ENCODE data around the gene TMEM175.

TMEM175 gene

GRCh38 chr4:931960-932712 lies at the start of gene TMEM175, which contains the start of gene GAK:
TMEM175 (plus strand) TSS chr4:932460; CDS start chr4:947740, 15,280 bp downstream.
GAK (minus strand) TSS chr4:932316; CDS start chr4:932187, 129 bp downstream.
- H3K4me1 Mint-ChIP-seq (ENCODE audit: low read depth): peaks cover 47% of the 10 kb centered on the region

GRCh38 chr4:882646-883045 lies 49.6 kb upstream of the TMEM175 start:
- H3K9me3 Mint-ChIP-seq (ENCODE audit: low read depth): no peaks in the 10 kb centered on the region
- H3K36me3 Mint-ChIP-seq: peaks cover 12% of the 10 kb centered on the region
- H3K4me3 Mint-ChIP-seq: no peak overlapping the region
- H3K4me1 Mint-ChIP-seq (ENCODE audit: low read depth): peaks cover 28% of the 10 kb centered on the region
- no peaks in the 10 kb centered on the region for H3K27me3 Mint-ChIP-seq
- H3K27ac Mint-ChIP-seq: no peak overlapping the region

More at GRCh38 chr4:931960-932712, at the start of gene TMEM175, which contains the start of gene GAK:
- Mint-ChIP-seq H3K4me3 (peak within 1 kb of the TSS; percentile 98), H3K27me3 (no peaks in the 10 kb centered on the region), H3K36me3 (peaks cover 3% of the 10 kb centered on the region), H3K9me3 (ENCODE audit: low read depth) (no peaks in the 10 kb centered on the region), H3K27ac (peak within 1 kb of the TSS; percentile 98)

- Mint-ChIP-seq H3K9me3 (ENCODE audit: low read depth) (no peaks in the 10 kb centered on the region), H3K36me3 (peaks cover 12% of the 10 kb centered on the region), H3K4me1 (ENCODE audit: low read depth) (peaks cover 21% of the 10 kb centered on the region), H3K27ac (no peak overlapping the region), H3K4me3 (no peak overlapping the region), H3K27me3 (no peaks in the 10 kb centered on the region)
These were observed 48.7 kb upstream of the TMEM175 start for GRCh38 chr4:883377-884095.

- peaks cover 10% of the 10 kb centered on the region for H3K36me3 Mint-ChIP-seq
- H3K9me3 Mint-ChIP-seq (ENCODE audit: low read depth): no peaks in the 10 kb centered on the region
- peaks cover 13% of the 10 kb centered on the region for H3K4me1 Mint-ChIP-seq (ENCODE audit: low read depth)
- no peaks in the 10 kb centered on the region for H3K27me3 Mint-ChIP-seq
- H3K4me3 Mint-ChIP-seq: no peak overlapping the region
- H3K27ac Mint-ChIP-seq: no peak overlapping the region
These were observed 48.0 kb upstream of the TMEM175 start for GRCh38 chr4:884259-884658.

GRCh38 chr4:884896-885295 lies 47.4 kb upstream of the TMEM175 start:
- Mint-ChIP-seq H3K9me3 (ENCODE audit: low read depth) (no peaks in the 10 kb centered on the region), H3K4me3 (no peak overlapping the region), H3K27ac (no peak overlapping the region), H3K36me3 (peaks cover 5% of the 10 kb centered on the region), H3K4me1 (ENCODE audit: low read depth) (peaks cover 7% of the 10 kb centered on the region), H3K27me3 (no peaks in the 10 kb centered on the region)

GRCh38 chr4:885353-885752 lies 46.9 kb upstream of the TMEM175 start:
- Mint-ChIP-seq H3K27me3 (no peaks in the 10 kb centered on the region), H3K36me3 (peaks cover 5% of the 10 kb centered on the region), H3K27ac (no peak overlapping the region)

GRCh38 chr4:886244-886643 lies 46.0 kb upstream of the TMEM175 start:
- H3K27me3 Mint-ChIP-seq: no peaks in the 10 kb centered on the region
- H3K9me3 Mint-ChIP-seq (ENCODE audit: low read depth): no peaks in the 10 kb centered on the region
- no peak overlapping the region for H3K27ac Mint-ChIP-seq
- no peak overlapping the region for H3K4me3 Mint-ChIP-seq
- peaks cover 5% of the 10 kb centered on the region for H3K36me3 Mint-ChIP-seq
- no peaks in the 10 kb centered on the region for H3K4me1 Mint-ChIP-seq (ENCODE audit: low read depth)

More at GRCh38 chr4:885353-885752, 46.9 kb upstream of the TMEM175 start:
- Mint-ChIP-seq H3K4me3 (no peak overlapping the region), H3K9me3 (ENCODE audit: low read depth) (no peaks in the 10 kb centered on the region), H3K4me1 (ENCODE audit: low read depth) (peaks cover 3% of the 10 kb centered on the region)

GRCh38 chr4:887034-887763 lies 45.1 kb upstream of the TMEM175 start:
- Mint-ChIP-seq H3K27me3 (no peaks in the 10 kb centered on the region), H3K27ac (no peak overlapping the region), H3K4me1 (ENCODE audit: low read depth) (no peaks in the 10 kb centered on the region), H3K4me3 (no peak overlapping the region), H3K36me3 (peaks cover 5% of the 10 kb centered on the region), H3K9me3 (ENCODE audit: low read depth) (no peaks in the 10 kb centered on the region)

- Mint-ChIP-seq H3K9me3 (ENCODE audit: low read depth) (no peaks in the 10 kb centered on the region), H3K4me3 (no peak overlapping the region), H3K27me3 (no peaks in the 10 kb centered on the region), H3K36me3 (peaks cover 5% of the 10 kb centered on the region), H3K4me1 (ENCODE audit: low read depth) (no peaks in the 10 kb centered on the region), H3K27ac (no peak overlapping the region)
These were observed 44.2 kb upstream of the TMEM175 start for GRCh38 chr4:888029-888428.

- no peaks in the 10 kb centered on the region for H3K4me1 Mint-ChIP-seq (ENCODE audit: low read depth)
- H3K27ac Mint-ChIP-seq: no peak overlapping the region
- peaks cover 5% of the 10 kb centered on the region for H3K36me3 Mint-ChIP-seq
- H3K4me3 Mint-ChIP-seq: no peak overlapping the region
- H3K27me3 Mint-ChIP-seq: no peaks in the 10 kb centered on the region
- H3K9me3 Mint-ChIP-seq (ENCODE audit: low read depth): no peaks in the 10 kb centered on the region
These were observed 42.7 kb upstream of the TMEM175 start for GRCh38 chr4:889516-889915.

GRCh38 chr4:890036-890695 lies 42.1 kb upstream of the TMEM175 start:
- no peaks in the 10 kb centered on the region for H3K27me3 Mint-ChIP-seq
- H3K4me1 Mint-ChIP-seq (ENCODE audit: low read depth): no peaks in the 10 kb centered on the region
- H3K4me3 Mint-ChIP-seq: no peak overlapping the region
- no peaks in the 10 kb centered on the region for H3K9me3 Mint-ChIP-seq (ENCODE audit: low read depth)
- H3K27ac Mint-ChIP-seq: no peak overlapping the region
- peaks cover 5% of the 10 kb centered on the region for H3K36me3 Mint-ChIP-seq

- no peaks in the 10 kb centered on the region for H3K4me1 Mint-ChIP-seq (ENCODE audit: low read depth)
- H3K36me3 Mint-ChIP-seq: peaks cover 5% of the 10 kb centered on the region
These were observed 40.5 kb upstream of the TMEM175 start for GRCh38 chr4:891747-892146.

GRCh38 chr4:892780-893179 lies 39.5 kb upstream of the TMEM175 start:
- no peaks in the 10 kb centered on the region for H3K9me3 Mint-ChIP-seq (ENCODE audit: low read depth)
- H3K27me3 Mint-ChIP-seq: no peaks in the 10 kb centered on the region
- no peak overlapping the region for H3K27ac Mint-ChIP-seq
- H3K4me3 Mint-ChIP-seq: no peak overlapping the region
- peaks cover 1% of the 10 kb centered on the region for H3K36me3 Mint-ChIP-seq
- no peaks in the 10 kb centered on the region for H3K4me1 Mint-ChIP-seq (ENCODE audit: low read depth)

More at GRCh38 chr4:891747-892146, 40.5 kb upstream of the TMEM175 start:
- Mint-ChIP-seq H3K27me3 (no peaks in the 10 kb centered on the region), H3K27ac (no peak overlapping the region), H3K4me3 (no peak overlapping the region), H3K9me3 (ENCODE audit: low read depth) (no peaks in the 10 kb centered on the region)

GRCh38 chr4:893276-893994 lies 38.8 kb upstream of the TMEM175 start:
- H3K27me3 Mint-ChIP-seq: no peaks in the 10 kb centered on the region
- no peaks in the 10 kb centered on the region for H3K36me3 Mint-ChIP-seq
- H3K27ac Mint-ChIP-seq: no peak overlapping the region

More at GRCh38 chr4:893276-893994, 38.8 kb upstream of the TMEM175 start:
- Mint-ChIP-seq H3K4me1 (ENCODE audit: low read depth) (no peaks in the 10 kb centered on the region), H3K4me3 (no peak overlapping the region), H3K9me3 (ENCODE audit: low read depth) (no peaks in the 10 kb centered on the region)

All from activated naive CD8-positive, alpha-beta T cell (primary cell).